Lower leg skin (tissue), 4 donors: Measurements from ENCODE around the gene CSNK1G3. TPM values are rescaled to one million over a fixed set of nuclear protein-coding genes. Genes with fewer than 3 reads are reported as not detected.
"Not testable (repeated sequence)": the region's sequence is repeated elsewhere in the genome, so short reads cannot be mapped to it uniquely, and the experiment has no call there.

ENCODE experiments used
- DNase-seq, 2 donors: peaks; one replicate each; pipeline ENCODE4 v3.0.0-alpha.2; 2019; ENCODE audit warnings: low spot score in 2 of 2
- H3K4me3 ChIP-seq: fragments of 200-600 bp; sonication (generic); 2 replicates; pipeline ENCODE4 v1.5.1; 2017; ENCODE audit warnings: mild to moderate bottlenecking, low read depth; ENCODE audit not compliant: poor library complexity, severe bottlenecking
- CTCF ChIP-seq, 3 donors: fragments of 450-650 bp; IDR thresholded peaks; one replicate each; pipeline ENCODE4 v1.5.1; 2016; ENCODE audit warnings: antibody characterized with exemption in 3 of 3, mild to moderate bottlenecking in 3 of 3, moderate library complexity in 2 of 3
- POLR2A ChIP-seq, 2 donors: fragments of 450-650 bp; IDR thresholded peaks; one replicate each; pipeline ENCODE4 v1.6.1; 2016 to 2017; ENCODE audit warnings: antibody characterized with exemption in 2 of 2, mild to moderate bottlenecking in 1 of 2, moderate library complexity in 1 of 2
- WGBS, 2 donors: methylation state at CpG; one replicate each; pipeline ENCODE4 v1.1.5; 2018; 5-methylcytosine and 5-hydroxymethylcytosine counted together
- intact Hi-C: fragments of 100-400 bp; cut with DNase I; formaldehyde crosslinking; loops from one replicate; pipeline ENCODE4 v1.15.0; 2023; ENCODE audit warnings: low total_unique reads
- total RNA-seq, 4 donors: library from RNA; depleted of rRNA; stranded (reverse); fragments of >200 nt; gene quantifications; one replicate each; pipeline ENCODE4 v1.1.0, GENCODE V29; 2016

Gene CSNK1G3
- 10 to 100 TPM; 21.5 to 32.8 (median 25.1) TPM for total RNA-seq

GRCh38 chr5:123511648-123512605 lies at the start of gene CSNK1G3:
TSS of gene CSNK1G3 (plus strand) at chr5:123512177. CDS start at chr5:123545664, 33,487 bp downstream.
- peak; percentile 97 to 99 for DNase-seq
- WGBS, 2 donors: 1% methylated on average over 66 to 79 of the region's 82 CpGs
- H3K4me3 ChIP-seq: peak within 1 kb of the TSS; percentile 85
- peak in 1 of 2 donors; percentile 41 for TF ChIP-seq POLR2A (IDR thresholded peaks at IDR 0.05)
- no peak for TF ChIP-seq CTCF (IDR thresholded peaks at IDR 0.05)
- intact Hi-C loops: no loop called here

- H3K4me3 ChIP-seq, intact Hi-C loops, DNase-seq: not testable (repeated sequence)
- 92 to 96% methylated on average over 1 of the region's 1 CpG for WGBS, 2 donors
These were observed 45.1 kb upstream of the CSNK1G3 start for GRCh38 chr5:123466839-123467238.

GRCh38 chr5:123471385-123471784 lies 40.6 kb upstream of the CSNK1G3 start:
- TF ChIP-seq CTCF (IDR thresholded peaks at IDR 0.05) (no peak), POLR2A (IDR thresholded peaks at IDR 0.05) (no peak)
- intact Hi-C loops: no loop called here
- 91 to 94% methylated on average over 3 of the region's 3 CpGs for WGBS, 2 donors
- DNase-seq: no peak
- no peak overlapping the region for H3K4me3 ChIP-seq

- intact Hi-C loops: no loop called here
- no peak for DNase-seq
- TF ChIP-seq CTCF (IDR thresholded peaks at IDR 0.05) (no peak), POLR2A (IDR thresholded peaks at IDR 0.05) (no peak)
- no peak overlapping the region for H3K4me3 ChIP-seq
- WGBS, 2 donors: 75 to 81% methylated on average over 8 of the region's 8 CpGs
These were observed 39.6 kb upstream of the CSNK1G3 start for GRCh38 chr5:123472150-123472924.

GRCh38 chr5:123474228-123474627 lies 37.7 kb upstream of the CSNK1G3 start:
- no peak for DNase-seq
- no peak for TF ChIP-seq POLR2A (IDR thresholded peaks at IDR 0.05)
- no peak for TF ChIP-seq CTCF (IDR thresholded peaks at IDR 0.05)
- intact Hi-C loops: no loop called here

GRCh38 chr5:123476731-123477130 lies 35.2 kb upstream of the CSNK1G3 start:
- no peak overlapping the region for H3K4me3 ChIP-seq
- no peak for DNase-seq
- no peak for TF ChIP-seq CTCF (IDR thresholded peaks at IDR 0.05)
- no peak for TF ChIP-seq POLR2A (IDR thresholded peaks at IDR 0.05)
- intact Hi-C loops: no loop called here
- WGBS, 2 donors: 62 to 83% methylated on average over 1 of the region's 1 CpG

More at GRCh38 chr5:123474228-123474627, 37.7 kb upstream of the CSNK1G3 start:
- no peak overlapping the region for H3K4me3 ChIP-seq
